Effector memory CD8-positive, alpha-beta T cell (primary cell): ENCODE measurements around the gene PGGHG.
"Not testable (repeated sequence)": the region's sequence is repeated elsewhere in the genome, so short reads cannot be mapped to it uniquely, and the experiment has no call there.

Experiments
- ATAC-seq: fragments of 150-1000 bp; cut with Tn5 transposase; replicated peaks from 2 replicates; pipeline ENCODE4 v1.10.0; 2021; ENCODE audit warnings: mild to moderate bottlenecking, moderate library complexity
- DNase-seq, 3 experiments: peaks; one replicate each; pipeline ENCODE4 v3.0.0; 2021
- H3K27ac Mint-ChIP-seq, 2 donors: one replicate each; pipeline ENCODE4 v1.8.0; 2022; ENCODE audit warnings: mild to moderate bottlenecking in 2 of 2, mixed read lengths in 2 of 2, moderate library complexity in 2 of 2
- H3K27me3 Mint-ChIP-seq, 2 donors: one replicate each; pipeline ENCODE4 v1.8.0; 2022; ENCODE audit warnings: mixed read lengths in 2 of 2
- H3K36me3 Mint-ChIP-seq: one replicate; pipeline ENCODE4 v1.8.0; 2022; ENCODE audit warnings: mild to moderate bottlenecking, moderate library complexity, mixed read lengths; ENCODE audit not compliant: insufficient read depth
- H3K4me1 Mint-ChIP-seq, 2 donors: one replicate each; pipeline ENCODE4 v1.8.0; 2022; ENCODE audit warnings: low read depth in 2 of 2, mixed read lengths in 2 of 2
- H3K4me3 Mint-ChIP-seq, 2 donors: one replicate each; pipeline ENCODE4 v1.8.0; 2022; ENCODE audit warnings: mild to moderate bottlenecking in 2 of 2, mixed read lengths in 2 of 2, moderate library complexity in 2 of 2
- H3K9me3 Mint-ChIP-seq, 2 donors: one replicate each; pipeline ENCODE4 v1.8.0; 2022; ENCODE audit warnings: mixed read lengths in 2 of 2

The PGGHG gene

GRCh38 chr11:284105-285020 lies 4.6 kb upstream of the PGGHG start:
- Mint-ChIP-seq H3K9me3 (no peaks in the 10 kb centered on the region), H3K4me1 (peaks cover 34 to 49% of the 10 kb centered on the region in 2 donors), H3K27me3 (peaks cover 7 to 26% of the 10 kb centered on the region in 2 donors), H3K36me3 (peaks cover 23% of the 10 kb centered on the region), H3K4me3 (no peak overlapping the region), H3K27ac (no peak overlapping the region)
- no peak for DNase-seq
- ATAC-seq = no peak

GRCh38 chr11:285021-285893 lies 3.7 kb upstream of the PGGHG start:
- Mint-ChIP-seq H3K4me3 (no peak overlapping the region), H3K9me3 (no peaks in the 10 kb centered on the region), H3K27ac (no peak overlapping the region), H3K4me1 (peaks cover 40 to 57% of the 10 kb centered on the region in 2 donors), H3K36me3 (peaks cover 31% of the 10 kb centered on the region), H3K27me3 (peaks cover 7 to 26% of the 10 kb centered on the region in 2 donors)
- DNase-seq (no peak), ATAC-seq (no peak)

GRCh38 chr11:285894-286220 lies 3.1 kb upstream of the PGGHG start:
- Mint-ChIP-seq H3K36me3 (peaks cover 36% of the 10 kb centered on the region), H3K27ac (no peak overlapping the region), H3K9me3 (no peaks in the 10 kb centered on the region), H3K4me3 (no peak overlapping the region), H3K4me1 (peaks cover 44 to 61% of the 10 kb centered on the region in 2 donors), H3K27me3 (peaks cover 7 to 23% of the 10 kb centered on the region in 2 donors)
- ATAC-seq (no peak), DNase-seq (no peak)

- Mint-ChIP-seq H3K36me3 (peaks cover 44% of the 10 kb centered on the region), H3K4me1 (peaks cover 40 to 54% of the 10 kb centered on the region in 2 donors), H3K27ac (peak overlapping the region; percentile 88 to 99), H3K27me3 (peaks cover 3 to 10% of the 10 kb centered on the region in 2 donors), H3K4me3 (peak overlapping the region; percentile 97 to 99)
- DNase-seq (peak in 1 of 3 experiments; percentile 45), ATAC-seq (peak; percentile 9)
- not testable (repeated sequence) for H3K9me3 Mint-ChIP-seq
These were observed 1.7 kb upstream of the PGGHG start for GRCh38 chr11:286977-287820.

GRCh38 chr11:287821-288477 lies 977 bp upstream of the PGGHG start:
- H3K4me1 Mint-ChIP-seq = peaks cover 32 to 47% of the 10 kb centered on the region in 2 donors
- ATAC-seq (peak; percentile 54), DNase-seq (no peak)
- peak overlapping the region; percentile 97 to 99 for H3K4me3 Mint-ChIP-seq
- no peaks in the 10 kb centered on the region for H3K9me3 Mint-ChIP-seq
- peak overlapping the region; percentile 88 to 99 for H3K27ac Mint-ChIP-seq
- H3K36me3 Mint-ChIP-seq = peaks cover 48% of the 10 kb centered on the region
- H3K27me3 Mint-ChIP-seq = peaks cover 0 to 3% of the 10 kb centered on the region in 2 donors

- H3K27me3 Mint-ChIP-seq = no peaks in the 10 kb centered on the region
- ATAC-seq (peak; percentile 39), DNase-seq (no peak)
- peaks cover 31 to 41% of the 10 kb centered on the region in 2 donors for H3K4me1 Mint-ChIP-seq
- H3K27ac Mint-ChIP-seq = peak overlapping the region; percentile 81 to 90
- H3K9me3 Mint-ChIP-seq = no peaks in the 10 kb centered on the region
- peaks cover 56% of the 10 kb centered on the region for H3K36me3 Mint-ChIP-seq
- H3K4me3 Mint-ChIP-seq = peak overlapping the region; percentile 79 to 80
These were observed 429 bp downstream of the PGGHG start for GRCh38 chr11:289398-289711.

GRCh38 chr11:289712-290620 lies 1.0 kb downstream of the PGGHG start:
- Mint-ChIP-seq H3K27me3 (no peaks in the 10 kb centered on the region), H3K36me3 (peaks cover 56% of the 10 kb centered on the region), H3K4me3 (peak overlapping the region; percentile 79 to 80), H3K4me1 (peaks cover 31 to 41% of the 10 kb centered on the region in 2 donors), H3K9me3 (no peaks in the 10 kb centered on the region), H3K27ac (peak overlapping the region; percentile 81 to 90)
- peak in 1 of 3 experiments; percentile 52 for DNase-seq
- ATAC-seq = peak; percentile 26

GRCh38 chr11:290621-291231 lies 1.8 kb downstream of the PGGHG start:
- H3K36me3 Mint-ChIP-seq = peaks cover 56% of the 10 kb centered on the region
- peak overlapping the region; percentile 79 to 80 for H3K4me3 Mint-ChIP-seq
- no peaks in the 10 kb centered on the region for H3K9me3 Mint-ChIP-seq
- H3K27me3 Mint-ChIP-seq = no peaks in the 10 kb centered on the region
- DNase-seq (no peak), ATAC-seq (no peak)
- H3K4me1 Mint-ChIP-seq = peaks cover 31 to 34% of the 10 kb centered on the region in 2 donors
- H3K27ac Mint-ChIP-seq = peak overlapping the region; percentile 81 to 90

GRCh38 chr11:291281-292210 lies 2.6 kb downstream of the PGGHG start:
- Mint-ChIP-seq H3K27me3 (no peaks in the 10 kb centered on the region), H3K27ac (peak overlapping the region; percentile 4 to 81), H3K9me3 (no peaks in the 10 kb centered on the region), H3K36me3 (peaks cover 52% of the 10 kb centered on the region), H3K4me3 (peak overlapping the region in 1 of 2 donors; percentile 80), H3K4me1 (peaks cover 31 to 34% of the 10 kb centered on the region in 2 donors)
- DNase-seq = no peak
- no peak for ATAC-seq

GRCh38 chr11:292211-293121 lies 3.5 kb downstream of the PGGHG start:
- DNase-seq (no peak), ATAC-seq (no peak)
- H3K27me3 Mint-ChIP-seq = no peaks in the 10 kb centered on the region
- peaks cover 46% of the 10 kb centered on the region for H3K36me3 Mint-ChIP-seq
- H3K27ac Mint-ChIP-seq = peak overlapping the region in 1 of 2 donors; percentile 46
- no peak overlapping the region for H3K4me3 Mint-ChIP-seq
- H3K4me1 Mint-ChIP-seq = peaks cover 34% of the 10 kb centered on the region in 2 donors
- H3K9me3 Mint-ChIP-seq = no peaks in the 10 kb centered on the region
